HG02678 (cell line): ENCODE results near the gene ZNF764.
"Not testable (repeated sequence)": the region's sequence is repeated elsewhere in the genome, so short reads cannot be mapped to it uniquely, and the experiment has no call there.

Experiments used
- ATAC-seq: cut with Tn5 transposase; IDR thresholded peaks from one replicate; pipeline ENCODE4 v1.9.1; 2021; ENCODE audit warnings: mild to moderate bottlenecking, moderate library complexity; ENCODE audit not compliant: unreplicated experiment

Gene ZNF764

DNA sequence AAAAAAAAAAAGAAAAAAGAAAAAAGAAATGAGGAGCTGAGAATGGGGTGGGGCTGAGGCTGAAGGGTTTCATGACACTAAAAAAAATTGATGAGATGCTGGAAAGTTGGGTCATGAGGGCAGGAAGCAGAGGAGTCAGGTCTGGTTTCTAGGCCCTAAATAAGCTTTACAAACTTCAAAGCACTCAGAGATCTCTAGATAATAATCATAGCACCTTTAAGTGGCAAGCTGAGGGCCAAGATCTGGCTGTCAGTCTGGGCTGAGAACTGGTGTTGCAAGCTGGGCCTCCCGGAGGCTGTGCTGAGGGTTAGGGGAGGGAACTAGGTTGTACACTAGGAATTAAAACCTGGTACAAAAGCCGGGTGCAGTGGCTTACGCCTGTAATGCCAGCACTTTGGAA is 6.4 kb downstream of the ZNF764 start:
- no peak for ATAC-seq

DNA sequence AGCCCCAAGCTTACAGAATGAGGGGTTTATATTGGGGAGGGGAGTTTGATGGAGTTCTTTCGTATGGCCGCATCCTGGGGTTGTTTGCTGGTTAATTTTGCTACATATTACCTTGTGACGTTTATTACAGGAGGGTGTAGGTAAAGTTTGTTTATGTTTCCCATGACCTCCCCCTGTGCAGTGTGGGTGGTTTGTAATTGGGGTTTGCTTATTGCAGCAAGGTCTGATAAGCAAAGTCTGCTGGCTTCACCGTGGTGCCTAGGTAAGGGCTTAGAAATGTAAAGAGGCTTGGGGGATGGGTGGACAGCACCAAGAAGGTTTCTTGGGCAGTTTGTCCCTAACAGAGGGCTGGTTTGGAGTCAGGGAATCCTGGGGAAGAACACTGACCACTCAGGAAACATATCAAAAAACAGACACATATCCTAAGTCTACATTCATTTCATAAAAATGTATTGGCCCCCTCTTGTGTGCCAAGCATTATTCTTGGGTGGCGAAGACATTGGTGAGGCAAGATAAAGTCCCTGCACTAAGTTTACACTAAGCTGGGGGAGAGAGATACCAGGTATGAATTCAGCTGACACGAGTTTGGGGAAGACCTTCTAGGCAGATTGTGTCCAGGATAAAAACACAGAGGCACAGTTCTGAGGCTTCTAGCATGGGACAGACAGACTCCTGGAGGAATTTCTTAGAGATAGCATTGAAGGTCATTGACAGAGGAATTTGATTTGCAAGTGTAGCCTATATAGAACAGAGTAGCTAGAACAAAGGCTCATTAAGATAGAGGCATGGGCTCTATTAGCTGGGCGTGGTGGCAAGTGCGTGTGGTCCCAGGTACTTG is 9.5 kb downstream of the ZNF764 start:
- no peak for ATAC-seq

GRCh38 chr16:30546115-30546514 is 12.1 kb downstream of the ZNF764 start:
- no peak for ATAC-seq

DNA sequence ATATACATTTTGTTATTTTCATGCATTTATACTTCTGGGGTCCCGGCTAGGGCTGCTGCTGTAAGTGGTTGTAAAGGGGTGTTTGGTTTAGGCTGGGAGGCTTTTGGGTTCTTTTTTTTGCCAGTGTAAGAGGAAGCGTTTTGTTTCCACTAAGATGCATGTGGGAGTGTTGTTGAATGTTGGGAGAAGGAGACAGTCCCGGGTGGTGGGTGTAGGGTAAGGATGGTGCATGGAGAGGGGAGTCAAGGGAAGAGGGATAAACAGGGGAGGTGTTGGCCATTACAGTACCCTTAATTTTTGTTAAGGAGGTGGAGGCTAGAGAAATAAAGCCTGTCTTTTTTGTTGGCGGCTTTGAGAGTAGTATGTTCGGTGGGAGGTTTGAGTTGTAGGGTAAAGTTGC is 15.1 kb downstream of the ZNF764 start:
- no peak for ATAC-seq

- no peak for ATAC-seq
These were observed 16.5 kb downstream of the ZNF764 start for GRCh38 chr16:30541502-30542329.

GRCh38 chr16:30540916-30541464 is 17.2 kb downstream of the ZNF764 start:
- not testable (repeated sequence) for ATAC-seq

DNA sequence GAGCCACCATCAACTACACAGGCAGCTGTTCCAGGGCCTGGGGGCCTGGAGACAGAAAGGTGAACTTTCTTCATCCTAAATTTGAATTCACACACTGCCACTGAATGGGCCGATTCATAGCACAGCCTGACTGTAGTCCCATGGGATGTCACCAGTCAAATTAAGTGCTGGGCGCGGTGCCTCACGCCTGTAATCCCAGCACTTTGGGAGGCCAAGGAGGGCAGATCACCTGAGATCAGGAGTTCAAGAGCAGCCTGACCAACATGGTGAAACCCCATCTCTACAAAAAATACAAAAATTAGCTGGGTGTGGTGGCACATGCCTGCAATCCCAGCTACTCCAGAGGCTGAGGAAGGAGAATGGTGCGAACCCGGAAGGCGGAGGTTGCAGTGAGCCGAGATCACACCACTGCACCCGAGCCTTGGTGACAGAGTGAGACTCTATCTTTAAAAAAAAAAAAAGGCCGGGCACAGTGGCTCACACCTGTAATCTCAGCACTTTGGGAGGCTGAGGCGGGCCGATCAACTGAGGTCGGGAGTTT is 18.1 kb downstream of the ZNF764 start:
- ATAC-seq = not testable (repeated sequence)

GRCh38 chr16:30539000-30539964 is 18.9 kb downstream of the ZNF764 start:
- ATAC-seq = no peak

GRCh38 chr16:30536391-30537024 is 21.7 kb downstream of the ZNF764 start:
- not testable (repeated sequence) for ATAC-seq

DNA sequence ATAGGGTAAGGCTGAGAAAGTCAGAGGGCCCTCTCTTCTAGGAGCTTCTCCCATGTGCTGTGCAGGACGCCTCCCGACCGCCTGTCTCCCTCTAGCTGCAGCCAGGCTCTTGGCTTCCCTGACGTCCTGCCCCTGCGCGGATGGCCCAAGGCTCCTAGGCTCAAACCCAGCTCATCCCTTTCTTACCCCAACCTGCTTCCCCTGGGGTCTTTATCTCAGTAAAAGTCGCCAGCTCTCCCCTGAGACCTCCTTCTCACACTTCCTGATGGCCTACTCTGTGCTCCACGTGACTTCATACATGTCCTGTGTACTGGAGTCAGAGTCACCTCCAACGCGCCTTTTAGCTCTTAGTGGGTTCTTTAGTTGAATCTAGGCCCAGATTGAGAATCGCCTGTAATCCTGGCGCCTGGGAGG is 22.4 kb downstream of the ZNF764 start:
- ATAC-seq = peak; percentile 36

DNA sequence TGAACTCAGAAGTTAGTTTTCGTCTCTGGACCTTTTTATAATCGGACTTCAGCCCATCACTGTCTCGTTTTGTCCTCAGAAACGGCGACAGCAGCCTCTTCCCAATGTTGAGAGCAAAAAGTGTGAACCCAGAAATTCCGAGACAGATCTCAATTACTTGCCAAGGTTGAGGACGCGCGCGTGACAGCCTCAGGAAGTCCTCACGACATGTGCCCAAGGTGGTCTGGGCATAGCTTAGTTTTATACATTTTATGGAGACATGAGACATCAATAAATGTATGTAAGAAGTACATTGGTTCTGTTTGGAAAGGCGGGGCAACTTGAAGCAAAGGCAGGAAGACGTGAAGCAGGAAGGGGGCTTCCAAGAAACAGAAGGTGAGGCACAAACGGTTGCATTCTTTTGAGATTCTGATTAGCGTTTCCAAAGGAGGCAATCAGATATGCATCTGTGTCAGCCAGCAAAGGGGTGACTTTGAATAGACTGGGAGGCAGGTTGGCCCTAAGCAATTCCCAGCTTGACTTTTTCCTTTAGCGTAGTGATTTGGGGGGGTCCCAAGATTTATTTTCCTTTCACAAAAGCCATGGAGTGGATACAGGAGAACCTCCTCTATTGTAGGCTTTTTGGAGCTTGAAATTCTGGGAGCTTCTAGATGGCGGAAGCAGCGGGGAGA is 22.9 kb downstream of the ZNF764 start:
- peak; percentile 20 for ATAC-seq

DNA sequence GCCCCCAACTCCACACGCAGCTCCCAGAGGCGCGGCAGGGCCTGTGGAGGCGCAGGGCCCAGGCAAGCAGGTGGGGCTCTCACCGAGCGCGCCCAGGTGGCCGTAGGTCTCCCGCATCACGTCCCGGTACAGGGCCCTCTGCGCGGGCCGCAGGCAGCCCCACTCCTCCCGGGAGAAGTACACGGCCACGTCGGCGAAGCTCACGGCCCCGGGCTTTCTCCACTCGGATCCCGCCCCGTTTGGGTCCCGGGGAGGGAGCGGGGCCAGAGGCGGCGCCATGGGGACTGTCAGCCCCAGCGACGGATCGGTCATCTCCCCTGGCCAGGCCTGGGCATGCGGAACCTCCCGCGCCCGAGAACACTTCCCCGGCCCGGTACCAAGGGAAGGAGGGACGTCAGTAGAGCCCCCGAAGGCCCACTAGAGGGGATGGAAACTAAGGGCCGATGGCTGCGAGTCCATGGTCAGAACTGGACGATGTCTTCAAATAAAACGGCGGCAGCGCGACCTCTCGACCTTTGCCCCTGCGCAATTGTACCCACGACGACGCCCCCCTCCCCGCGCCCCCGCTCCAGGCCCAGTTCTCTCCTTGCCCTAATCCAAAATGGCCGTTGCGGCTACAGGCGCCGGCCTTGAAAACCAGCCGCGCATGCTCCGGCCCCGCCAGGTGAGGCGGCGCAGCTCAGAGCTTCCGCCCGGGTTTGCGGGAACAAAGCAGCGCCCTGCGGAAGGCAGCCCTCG is 23.6 kb downstream of the ZNF764 start, which contains the start of gene ZNF747:
Gene ZNF747 (minus strand): TSS at position 491 of the 738 bp plus-strand sequence. CDS start 179 bp downstream, at position 312.
- ATAC-seq = peak; percentile 74

DNA sequence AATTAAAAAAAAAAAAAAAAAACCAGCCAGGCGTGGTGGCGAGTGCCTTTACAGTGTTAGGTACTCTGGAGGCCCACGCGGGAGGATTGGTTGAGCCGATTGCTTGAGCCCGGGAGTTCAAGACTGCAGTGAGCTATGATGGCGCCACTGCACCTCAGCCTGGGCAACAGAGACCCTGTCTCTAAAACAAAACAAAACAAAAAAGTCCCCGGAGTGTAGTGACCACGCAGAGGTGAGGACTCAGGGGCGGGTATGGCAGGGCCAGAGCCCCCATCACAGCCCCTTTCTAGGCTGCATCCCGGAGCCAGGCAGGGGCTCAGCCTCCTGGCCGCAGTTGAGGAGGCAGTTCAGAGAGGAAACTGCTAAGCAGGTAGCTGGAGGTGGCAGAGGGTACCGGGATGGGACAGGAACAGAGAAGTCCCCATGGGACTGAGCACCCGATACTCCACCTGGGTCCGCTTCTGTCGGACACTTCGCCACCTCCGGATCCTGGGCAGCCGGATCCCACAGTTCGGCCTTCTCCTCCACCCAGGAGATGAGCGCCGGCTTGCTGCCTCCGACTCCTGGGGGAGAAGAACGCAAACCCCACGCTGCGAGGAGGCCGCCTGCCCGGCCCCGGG is 24.3 kb downstream of the ZNF764 start:
- ATAC-seq = peak; percentile 14

DNA sequence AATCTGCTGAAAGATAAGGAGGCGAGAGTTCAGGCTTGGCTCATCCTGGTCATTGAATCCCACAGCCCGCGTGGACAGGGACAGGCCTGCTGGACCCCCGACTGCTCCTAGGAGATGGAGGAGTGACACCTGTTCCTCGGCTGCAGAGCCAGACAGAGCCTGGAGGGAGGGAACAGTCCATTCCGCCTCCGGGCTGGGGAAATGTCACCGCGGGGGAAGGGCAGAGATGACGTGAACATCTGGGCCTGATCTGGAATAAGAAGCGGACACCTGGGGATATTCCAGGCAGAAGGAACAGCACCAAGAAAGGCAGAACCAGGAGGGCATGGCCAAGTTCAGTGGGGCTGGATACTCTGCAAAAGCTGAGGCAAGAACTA is 25.0 kb downstream of the ZNF764 start:
- no peak for ATAC-seq

DNA sequence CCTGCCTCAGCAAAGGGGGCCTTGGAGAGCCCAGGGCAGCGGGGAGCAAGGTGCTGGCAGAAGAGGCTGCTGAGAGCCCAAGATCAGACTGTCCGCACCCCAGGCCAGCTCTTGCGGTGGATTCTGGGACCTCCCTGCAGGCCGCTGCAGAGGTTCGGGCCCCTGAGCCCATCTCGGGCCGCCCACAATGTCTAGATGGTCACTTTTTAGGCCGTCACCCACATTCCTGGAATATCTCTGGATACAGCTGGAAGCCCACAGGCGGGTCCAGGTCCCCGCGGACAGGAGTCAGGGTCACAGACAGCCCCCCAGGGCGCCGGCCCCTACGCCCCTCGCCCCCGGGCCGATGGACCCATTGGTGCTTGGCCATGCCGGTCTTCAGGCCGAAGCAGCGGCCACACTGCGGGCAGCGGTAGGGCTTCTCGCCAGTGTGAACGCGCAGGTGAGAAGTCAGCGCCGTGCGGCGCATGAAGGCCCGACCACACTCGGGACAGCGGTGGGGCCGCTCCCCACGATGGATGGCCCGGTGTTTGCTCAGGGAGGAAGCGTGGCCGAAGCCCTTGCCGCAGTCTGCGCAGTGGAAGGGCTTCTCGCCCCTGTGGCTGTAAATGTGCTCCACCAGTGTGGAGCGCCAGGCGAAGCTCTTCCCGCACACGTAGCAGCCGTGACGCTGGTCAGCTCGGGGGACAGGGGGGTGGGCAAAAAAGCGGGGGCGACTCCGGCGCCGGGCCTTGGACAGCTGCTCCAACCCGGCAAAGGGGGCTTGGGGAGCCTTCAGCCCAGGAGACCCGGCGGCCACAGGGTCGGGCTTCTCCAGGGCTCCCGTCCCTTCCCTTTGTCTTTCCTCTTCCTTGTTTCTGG is 25.7 kb downstream of the ZNF764 start:
- no peak for ATAC-seq

DNA sequence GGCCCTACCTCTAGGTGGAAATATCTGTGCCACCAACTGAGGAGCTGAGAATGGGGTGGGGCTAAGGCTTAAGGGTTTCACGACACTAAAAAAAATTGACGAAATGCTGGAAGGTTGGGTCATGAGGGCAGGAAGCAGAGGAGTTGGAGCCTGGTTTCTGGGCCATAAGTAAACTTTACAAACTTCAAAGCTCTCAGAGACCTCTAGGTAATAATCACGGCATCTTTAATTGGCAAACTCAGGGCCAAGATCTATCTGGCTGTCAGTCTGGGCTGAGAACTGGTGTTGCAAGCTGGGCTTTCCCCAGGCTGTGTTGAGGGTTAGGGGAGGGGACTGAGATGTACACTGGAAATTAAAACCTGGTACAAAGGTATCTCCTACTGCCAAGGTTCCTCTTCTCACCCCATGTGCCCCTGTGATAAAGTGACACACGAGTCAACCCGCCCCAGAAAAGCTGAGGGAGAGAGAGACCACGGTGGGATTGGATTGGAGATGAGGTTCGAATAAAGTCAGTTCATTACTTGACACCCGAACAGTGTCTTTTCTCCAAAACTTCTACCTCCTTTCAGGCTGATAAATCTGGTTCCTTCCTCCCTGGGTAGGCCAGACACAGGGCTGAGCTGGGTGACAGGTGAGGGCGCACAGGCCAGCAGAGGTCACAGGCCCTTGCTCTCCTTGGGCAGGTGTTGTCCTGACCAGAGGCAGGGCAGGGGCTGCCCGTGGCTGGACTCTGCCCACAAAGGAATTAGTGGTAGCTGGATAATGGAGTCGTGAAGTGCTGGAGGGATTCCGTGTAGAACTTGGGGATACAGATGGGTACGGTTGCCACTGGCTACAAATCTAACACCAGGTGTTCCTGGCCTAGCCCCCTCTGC is 27.8 kb downstream of the ZNF764 start:
- no peak for ATAC-seq
